HepG2 (cell line): ENCODE results near the gene ARG2. TPM values are rescaled to one million over a fixed set of nuclear protein-coding genes. Genes with fewer than 3 reads are reported as not detected.
A peak's percentile ranks its signal among the peaks of the same experiment; 100 is the strongest.

Source experiments
- CREB3 ChIP-seq: sonication (generic); formaldehyde crosslinking; IDR thresholded peaks from 2 replicates; pipeline ENCODE4 v1.5.0; 2020; ENCODE audit warnings: missing genetic modification reagents
- ELF1 ChIP-seq: sonication (generic); formaldehyde crosslinking; IDR thresholded peaks from 2 replicates; pipeline ENCODE4 v1.4.0; 2020; ENCODE audit warnings: missing genetic modification reagents
- HIVEP1 ChIP-seq: sonication (generic); formaldehyde crosslinking; IDR thresholded peaks from 2 replicates; pipeline ENCODE4 v1.4.0; 2020; ENCODE audit warnings: mild to moderate bottlenecking, missing genetic modification reagents
- HMGXB3 ChIP-seq: sonication (generic); formaldehyde crosslinking; IDR thresholded peaks from 2 replicates; pipeline ENCODE4 v1.4.0; 2020; ENCODE audit warnings: missing genetic modification reagents, borderline replicate concordance
- HOXD1 ChIP-seq: sonication (generic); formaldehyde crosslinking; IDR thresholded peaks from 2 replicates; pipeline ENCODE4 v1.5.0; 2020; ENCODE audit warnings: missing genetic modification reagents
- MIXL1 ChIP-seq: IDR thresholded peaks from 2 replicates; pipeline ENCODE4 v1.6.1; 2016
- MXD1 ChIP-seq: sonication (generic); formaldehyde crosslinking; IDR thresholded peaks from 2 replicates; pipeline ENCODE4 v1.4.0; 2020; ENCODE audit warnings: mild to moderate bottlenecking, missing genetic modification reagents
- MYPOP ChIP-seq: sonication (generic); formaldehyde crosslinking; IDR thresholded peaks from 2 replicates; pipeline ENCODE4 v1.8.1; 2023; ENCODE audit warnings: mild to moderate bottlenecking, moderate library complexity, missing genetic modification reagents
- NFE2 ChIP-seq: sonication (generic); formaldehyde crosslinking; IDR thresholded peaks from 2 replicates; pipeline ENCODE4 v1.4.0; 2020; ENCODE audit warnings: missing genetic modification reagents
- NR0B2 ChIP-seq: sonication (generic); formaldehyde crosslinking; IDR thresholded peaks from 2 replicates; pipeline ENCODE4 v1.4.0; 2020; ENCODE audit warnings: mild to moderate bottlenecking, missing genetic modification reagents
- PLRG1 ChIP-seq: fragments of 450-650 bp; conservative IDR thresholded peaks from 2 replicates; pipeline ENCODE4 v1.6.1; 2016
- RARG ChIP-seq: sonication (generic); formaldehyde crosslinking; IDR thresholded peaks from 2 replicates; pipeline ENCODE4 v1.4.0; 2020; ENCODE audit warnings: low read depth, mild to moderate bottlenecking, missing genetic modification reagents
- REPIN1 ChIP-seq: sonication (generic); formaldehyde crosslinking; IDR thresholded peaks from 2 replicates; pipeline ENCODE4 v1.8.0; 2022; ENCODE audit warnings: missing genetic modification reagents, low read depth, mild to moderate bottlenecking, borderline replicate concordance
- RXRB ChIP-seq: IDR thresholded peaks from 2 replicates; pipeline ENCODE4 v1.6.1; 2016; ENCODE audit warnings: borderline replicate concordance, missing genetic modification reagents, missing compliant biosample characterization
- TARDBP ChIP-seq: sonication (generic); formaldehyde crosslinking; IDR thresholded peaks from 2 replicates; pipeline ENCODE4 v1.8.0; 2022; ENCODE audit warnings: mild to moderate bottlenecking, missing genetic modification reagents
- U2AF2 ChIP-seq: fragments of 200-400 bp; formaldehyde crosslinking; IDR thresholded peaks from 2 replicates; pipeline ENCODE4 v1.6.1; 2017; ENCODE audit warnings: low read depth, mild to moderate bottlenecking, low read length
- YEATS2 ChIP-seq: sonication (generic); formaldehyde crosslinking; IDR thresholded peaks from 2 replicates; pipeline ENCODE4 v1.4.0; 2020; ENCODE audit warnings: missing genetic modification reagents, borderline replicate concordance
- YY1 ChIP-seq: IDR thresholded peaks from 2 replicates; pipeline ENCODE4 v1.6.1; 2011; ENCODE audit warnings: low read length, low read depth, moderate library complexity, mild to moderate bottlenecking; ENCODE audit not compliant: insufficient read depth, insufficient replicate concordance
- ZNF253 ChIP-seq: sonication (generic); formaldehyde crosslinking; IDR thresholded peaks from 2 replicates; pipeline ENCODE4 v1.8.0; 2022; ENCODE audit warnings: mild to moderate bottlenecking, missing genetic modification reagents, borderline replicate concordance
- ZNF510 ChIP-seq: sonication (generic); formaldehyde crosslinking; IDR thresholded peaks from 2 replicates; pipeline ENCODE4 v1.4.0; 2020; ENCODE audit warnings: low read depth, mild to moderate bottlenecking, missing genetic modification reagents
- ZNF660 ChIP-seq: sonication (generic); formaldehyde crosslinking; IDR thresholded peaks from 2 replicates; pipeline ENCODE4 v1.5.1; 2020; ENCODE audit warnings: mild to moderate bottlenecking, low read depth, missing genetic modification reagents, borderline replicate concordance
- ZNF790 ChIP-seq: sonication (generic); formaldehyde crosslinking; IDR thresholded peaks from 2 replicates; pipeline ENCODE4 v1.8.0; 2022; ENCODE audit warnings: missing genetic modification reagents, mild to moderate bottlenecking, borderline replicate concordance
- polyA plus RNA-seq, 8 experiments: library from polyadenylated mRNA; depleted of rRNA in 3 of 8; stranded (reverse) in 7 of 8; unstranded in 1 of 8; fragments of >200 nt; fragmentation: Illumina TruSeq in 4 of 8; extraction: Trizol in 4 of 8; gene quantifications; 2 replicates each; pipeline versions ENCODE4 v1.2.1 to v1.2.3, GENCODE V29; 2011 to 2016; ENCODE audit warnings: low read depth in 4 of 8, missing spikeins in 1 of 8, mixed read lengths in 1 of 8; ENCODE audit not compliant: insufficient read depth in 1 of 8
- total RNA-seq, 5 experiments: library from RNA; depleted of rRNA; stranded (reverse); fragments of >200 nt; fragmentation: Illumina TruSeq; extraction: Trizol; gene quantifications; 2 replicates each; pipeline ENCODE4 v1.2.3, GENCODE V29; 2016; ENCODE audit warnings: low read depth in 1 of 5

ARG2 gene
- total and polyA plus RNA-seq, 2 of the 13 experiments (the other 11 are each of a cell fraction or from before 2014, with no cell fraction given), result 37.5 to 73.6 TPM

- peak; percentile 66 for TF ChIP-seq MXD1
- TF ChIP-seq TARDBP (CRISPR knock-in tag), result peak; percentile 67; the same call in 1 of the 2 replicates
- 0 out of 2 replicates have a peak, but pooled peaks have one; percentile 22 for TF ChIP-seq HIVEP1
- TF ChIP-seq CREB3 (CRISPR knock-in tag), result no peak
- no peak for TF ChIP-seq ZNF510 (CRISPR knock-in tag)
- TF ChIP-seq PLRG1, result no peak
- TF ChIP-seq U2AF2, result no peak
- peak; percentile 94 for TF ChIP-seq MYPOP (CRISPR knock-in tag)
- no peak for TF ChIP-seq RARG (CRISPR knock-in tag)
- no peak for TF ChIP-seq NFE2 (CRISPR knock-in tag)
- peak; percentile 22; the same call in 1 of the 2 replicates for TF ChIP-seq ZNF253 (CRISPR knock-in tag)
- no peak for TF ChIP-seq ZNF660 (CRISPR knock-in tag)
- TF ChIP-seq ELF1 (CRISPR knock-in tag), result peak; percentile 89
- 0 out of 2 replicates have a peak, but pooled peaks have one; percentile 42 for TF ChIP-seq ZNF790 (CRISPR knock-in tag)
- TF ChIP-seq YY1, result peak; percentile 85
- 0 out of 2 replicates have a peak, but pooled peaks have one; percentile 33 for TF ChIP-seq RXRB (CRISPR knock-in tag)
- TF ChIP-seq HOXD1 (CRISPR knock-in tag), result peak; percentile 9; the same call in 1 of the 2 replicates
- TF ChIP-seq REPIN1 (CRISPR knock-in tag), result peak; percentile 85
- TF ChIP-seq NR0B2, result no peak
- peak; percentile 57; the same call in 1 of the 2 replicates for TF ChIP-seq YEATS2 (CRISPR knock-in tag)
- no peak for TF ChIP-seq HMGXB3 (CRISPR knock-in tag)
- TF ChIP-seq MIXL1, result 0 out of 2 replicates have a peak, but pooled peaks have one; percentile 41
Measured at GRCh38 chr14:67599698-67600561, 19.8 kb upstream of the ARG2 start, which contains the start of gene PIGH (continued).
